NCI-H1105 (cell line): Measurements from ENCODE around the gene RILPL1.
"Not testable (repeated sequence)": the region's sequence is repeated elsewhere in the genome, so short reads cannot be mapped to it uniquely, and the experiment has no call there.

Experiments
- DNase-seq: peaks from one replicate; lab custom pipeline; 2025; lab: John Stamatoyannopoulos, UW

RILPL1 gene

GRCh38 chr12:123494124-123494851 lies 39.2 kb downstream of the RILPL1 start:
- DNase-seq = no peak

- DNase-seq = not testable (repeated sequence)
Measured at GRCh38 chr12:123492339-123493039, 41.0 kb downstream of the RILPL1 start.

GRCh38 chr12:123491481-123491880 lies 42.0 kb downstream of the RILPL1 start:
- DNase-seq = no peak

GRCh38 chr12:123491056-123491455 lies 42.5 kb downstream of the RILPL1 start:
- no peak for DNase-seq

GRCh38 chr12:123490089-123490488 lies 43.4 kb downstream of the RILPL1 start:
- no peak for DNase-seq

GRCh38 chr12:123489580-123489979 lies 43.9 kb downstream of the RILPL1 start:
- DNase-seq = no peak

GRCh38 chr12:123488539-123489230 lies 44.8 kb downstream of the RILPL1 start:
- no peak for DNase-seq

GRCh38 chr12:123487428-123487827 lies 46.1 kb downstream of the RILPL1 start:
- DNase-seq = no peak

GRCh38 chr12:123485756-123486155 lies 47.8 kb downstream of the RILPL1 start:
- no peak for DNase-seq

GRCh38 chr12:123483602-123484248 lies 49.8 kb downstream of the RILPL1 start:
- no peak for DNase-seq

GRCh38 chr12:123482876-123483275 lies 50.6 kb downstream of the RILPL1 start:
- no peak for DNase-seq

- DNase-seq = not testable (repeated sequence)
Measured at GRCh38 chr12:123481251-123481650, 52.3 kb downstream of the RILPL1 start.

- no peak for DNase-seq
Measured at GRCh38 chr12:123479442-123480180, 53.9 kb downstream of the RILPL1 start.

- DNase-seq = no peak
Measured at GRCh38 chr12:123478762-123479161, 54.8 kb downstream of the RILPL1 start.

- no peak for DNase-seq
Measured at GRCh38 chr12:123478069-123478468, 55.5 kb downstream of the RILPL1 start.

GRCh38 chr12:123475246-123475703 lies 58.2 kb downstream of the RILPL1 start:
- DNase-seq = no peak

GRCh38 chr12:123474485-123475245 lies 58.9 kb downstream of the RILPL1 start:
- DNase-seq = no peak

- DNase-seq = no peak
Measured at GRCh38 chr12:123472438-123472849, 61.1 kb downstream of the RILPL1 start.

- no peak for DNase-seq
Measured at GRCh38 chr12:123471374-123472068, 62.0 kb downstream of the RILPL1 start.

- no peak for DNase-seq
Measured at GRCh38 chr12:123469978-123470377, 63.5 kb downstream of the RILPL1 start.
